BLaER1 (cell line): Measurements from ENCODE around the gene MAN1B1.

Source experiments
- H3K27ac ChIP-seq: shearing (Covaris generic); formaldehyde crosslinking; 2 replicates; pipeline ENCODE4 v1.8.1; 2022
- H3K27me3 ChIP-seq: shearing (Covaris generic); formaldehyde crosslinking; 2 replicates; pipeline ENCODE4 v1.8.1; 2022
- H3K36me3 ChIP-seq: shearing (Covaris generic); formaldehyde crosslinking; 2 replicates; pipeline ENCODE4 v1.8.1; 2022
- H3K4me1 ChIP-seq: shearing (Covaris generic); formaldehyde crosslinking; 2 replicates; pipeline ENCODE4 v1.8.1; 2022
- H3K4me2 ChIP-seq: shearing (Covaris generic); formaldehyde crosslinking; 2 replicates; pipeline ENCODE4 v1.8.1; 2022
- H3K4me3 ChIP-seq: shearing (Covaris generic); formaldehyde crosslinking; 2 replicates; pipeline ENCODE4 v1.8.1; 2022
- H3K9ac ChIP-seq: shearing (Covaris generic); formaldehyde crosslinking; 2 replicates; pipeline ENCODE4 v1.8.1; 2022
- H3K9me3 ChIP-seq: shearing (Covaris generic); formaldehyde crosslinking; 2 replicates; pipeline ENCODE4 v1.8.1; 2022
- H4K20me1 ChIP-seq: shearing (Covaris generic); formaldehyde crosslinking; 2 replicates; pipeline ENCODE4 v1.8.1; 2022
- Cebpa-rat ChIP-seq: shearing (Covaris generic); IDR thresholded peaks from 2 replicates; pipeline ENCODE4 v1.8.1; 2022

MAN1B1 gene

DNA sequence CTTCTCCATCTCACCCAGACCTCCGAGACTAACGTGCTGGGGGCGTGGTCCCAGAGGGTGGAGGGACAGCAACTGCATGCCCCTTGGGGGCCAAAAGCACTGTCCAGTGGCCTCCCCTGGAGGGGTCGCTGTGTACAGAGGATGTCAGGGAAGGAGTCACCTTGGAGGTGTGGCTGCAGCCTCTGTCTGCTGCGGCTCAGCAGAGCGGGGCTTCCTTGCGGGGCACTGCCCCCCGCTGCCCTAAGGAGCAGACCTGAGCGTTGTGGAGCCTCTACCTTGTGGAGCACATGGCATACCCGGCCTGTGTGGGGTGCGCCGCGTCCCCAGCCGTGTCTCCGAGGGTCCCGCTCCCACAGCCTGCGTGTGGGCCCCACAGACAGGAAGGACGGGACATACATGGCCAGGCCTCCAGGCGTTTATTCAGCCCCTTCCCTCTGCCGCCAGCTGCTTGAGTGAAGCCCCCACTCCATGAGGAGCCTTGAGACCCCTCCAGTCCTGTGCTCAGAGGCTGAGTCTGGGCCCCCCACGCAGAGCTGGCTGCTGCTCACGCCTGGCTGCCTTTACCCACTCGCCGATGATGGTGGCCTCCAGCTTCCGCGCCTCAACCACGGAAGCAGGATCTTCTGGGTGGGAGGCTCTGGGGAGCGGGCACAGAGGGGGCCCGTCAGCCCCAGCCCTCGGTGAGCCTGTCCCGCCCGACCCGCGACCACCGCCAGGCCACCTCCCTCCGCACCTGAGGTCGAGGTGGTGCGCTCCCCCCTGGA is 23.5 kb downstream of the MAN1B1 start:
- TF ChIP-seq Cebpa-rat = no peak
- no peaks in the 10 kb centered on the region for H3K9me3 ChIP-seq
- H3K27me3 ChIP-seq = no peaks in the 10 kb centered on the region
- H3K9ac ChIP-seq = no peak overlapping the region
- H3K4me3 ChIP-seq = no peak overlapping the region
- peaks cover 78% of the 10 kb centered on the region for H4K20me1 ChIP-seq
- H3K4me1 ChIP-seq = peaks cover 20% of the 10 kb centered on the region
- peaks cover 80% of the 10 kb centered on the region for H3K36me3 ChIP-seq
- H3K27ac ChIP-seq = no peak overlapping the region
- no peak overlapping the region for H3K4me2 ChIP-seq

DNA sequence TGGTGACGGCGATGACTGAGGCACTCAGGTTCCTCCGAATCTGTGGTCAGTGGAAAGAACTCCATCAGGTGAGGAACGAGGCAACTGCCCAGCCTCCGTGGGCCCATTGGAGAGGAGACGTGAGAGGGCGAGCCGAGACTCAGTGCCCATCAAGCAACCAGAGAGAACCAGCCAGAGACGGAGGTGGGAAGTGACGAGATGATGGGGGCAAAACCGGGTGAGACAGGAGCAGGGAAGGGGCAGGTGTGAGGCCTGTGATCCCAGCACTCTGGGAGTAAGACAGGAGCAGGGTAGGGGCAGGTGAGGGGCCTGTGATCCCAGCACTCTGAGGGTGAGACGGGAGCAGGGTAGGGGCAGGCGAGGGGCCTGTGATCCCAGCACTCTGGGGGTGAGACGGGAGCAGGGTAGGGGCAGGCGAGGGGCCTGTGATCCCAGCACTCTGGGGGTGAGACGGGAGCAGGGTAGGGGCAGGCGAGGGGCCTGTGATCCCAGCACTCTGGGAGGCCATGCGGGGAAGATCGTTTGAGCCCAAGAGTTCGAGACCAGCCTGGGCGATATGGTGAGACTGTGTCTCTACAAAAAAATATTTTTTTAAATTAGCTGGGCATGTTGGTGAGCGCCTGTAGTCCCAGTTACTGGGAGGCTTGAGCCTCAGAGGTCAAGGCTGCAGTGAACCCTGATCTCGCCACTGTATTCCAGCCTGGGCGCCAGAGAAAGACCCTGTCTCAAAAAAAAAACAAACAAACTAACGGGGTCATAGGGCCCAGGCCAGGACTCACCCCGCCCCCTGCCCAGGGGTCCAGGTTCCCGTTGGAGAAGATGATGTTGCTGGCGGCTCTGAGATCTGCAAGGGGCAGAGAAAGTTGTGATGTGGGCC is 24.4 kb downstream of the MAN1B1 start:
- Histone ChIP-seq H3K9me3 (no peaks in the 10 kb centered on the region), H3K4me1 (peaks cover 29% of the 10 kb centered on the region), H3K27me3 (no peaks in the 10 kb centered on the region), H3K27ac (no peak overlapping the region), H3K36me3 (peaks cover 72% of the 10 kb centered on the region), H4K20me1 (peaks cover 72% of the 10 kb centered on the region), H3K4me3 (no peak overlapping the region), H3K4me2 (no peak overlapping the region), H3K9ac (no peak overlapping the region)
- no peak for TF ChIP-seq Cebpa-rat

DNA sequence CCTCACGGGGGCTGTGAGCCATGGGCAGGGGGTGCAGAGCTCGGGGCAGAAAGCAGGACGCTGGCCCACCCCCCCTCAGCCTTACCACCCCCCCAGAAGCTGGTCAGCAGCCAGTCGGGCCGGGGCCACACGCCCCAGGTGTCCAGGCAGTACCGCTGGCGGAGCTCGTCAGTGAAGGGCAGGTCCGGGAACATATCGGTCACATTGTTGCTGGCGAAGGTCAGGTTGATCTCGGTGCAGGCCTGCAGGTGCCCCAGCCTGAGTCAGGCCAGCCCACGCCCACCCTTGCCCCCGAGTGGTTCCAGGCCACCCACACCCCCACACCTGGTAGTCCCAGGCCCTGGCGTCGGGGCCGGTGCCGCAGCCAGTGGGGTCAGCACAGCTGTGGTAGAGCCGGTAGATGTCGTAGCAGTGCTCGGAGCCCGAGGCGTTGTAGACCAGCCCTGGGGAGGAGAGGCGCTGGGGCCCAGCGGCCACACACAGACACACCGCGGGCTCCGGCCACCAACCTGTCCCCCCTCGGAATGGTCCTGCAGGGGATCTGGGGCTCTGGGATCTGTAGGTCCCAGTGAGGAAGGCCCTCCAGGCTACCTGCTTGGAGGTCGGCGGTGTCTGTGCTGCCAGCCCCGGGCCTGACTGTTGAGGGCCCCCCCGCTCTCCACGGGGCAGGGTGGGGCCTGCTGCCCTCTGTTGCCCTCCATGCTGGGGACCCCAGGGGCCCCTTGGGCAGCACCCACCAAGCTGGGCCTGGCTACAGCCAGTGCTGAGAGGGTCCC is 25.2 kb downstream of the MAN1B1 start:
- H3K4me1 ChIP-seq = peaks cover 37% of the 10 kb centered on the region
- H3K4me2 ChIP-seq = no peak overlapping the region
- TF ChIP-seq Cebpa-rat = no peak
- H3K4me3 ChIP-seq = no peak overlapping the region
- H4K20me1 ChIP-seq = peaks cover 65% of the 10 kb centered on the region
- no peaks in the 10 kb centered on the region for H3K27me3 ChIP-seq
- no peaks in the 10 kb centered on the region for H3K9me3 ChIP-seq
- H3K9ac ChIP-seq = no peak overlapping the region
- peaks cover 65% of the 10 kb centered on the region for H3K36me3 ChIP-seq
- H3K27ac ChIP-seq = no peak overlapping the region

- peak overlapping the region; percentile 92 for H3K4me2 ChIP-seq
- peaks cover 45% of the 10 kb centered on the region for H3K4me1 ChIP-seq
- H3K9ac ChIP-seq = peak overlapping the region; percentile 66; the same call in 1 of the 2 replicates
Measured at GRCh38 chr9:137112564-137113384, 26.0 kb downstream of the MAN1B1 start.

DNA sequence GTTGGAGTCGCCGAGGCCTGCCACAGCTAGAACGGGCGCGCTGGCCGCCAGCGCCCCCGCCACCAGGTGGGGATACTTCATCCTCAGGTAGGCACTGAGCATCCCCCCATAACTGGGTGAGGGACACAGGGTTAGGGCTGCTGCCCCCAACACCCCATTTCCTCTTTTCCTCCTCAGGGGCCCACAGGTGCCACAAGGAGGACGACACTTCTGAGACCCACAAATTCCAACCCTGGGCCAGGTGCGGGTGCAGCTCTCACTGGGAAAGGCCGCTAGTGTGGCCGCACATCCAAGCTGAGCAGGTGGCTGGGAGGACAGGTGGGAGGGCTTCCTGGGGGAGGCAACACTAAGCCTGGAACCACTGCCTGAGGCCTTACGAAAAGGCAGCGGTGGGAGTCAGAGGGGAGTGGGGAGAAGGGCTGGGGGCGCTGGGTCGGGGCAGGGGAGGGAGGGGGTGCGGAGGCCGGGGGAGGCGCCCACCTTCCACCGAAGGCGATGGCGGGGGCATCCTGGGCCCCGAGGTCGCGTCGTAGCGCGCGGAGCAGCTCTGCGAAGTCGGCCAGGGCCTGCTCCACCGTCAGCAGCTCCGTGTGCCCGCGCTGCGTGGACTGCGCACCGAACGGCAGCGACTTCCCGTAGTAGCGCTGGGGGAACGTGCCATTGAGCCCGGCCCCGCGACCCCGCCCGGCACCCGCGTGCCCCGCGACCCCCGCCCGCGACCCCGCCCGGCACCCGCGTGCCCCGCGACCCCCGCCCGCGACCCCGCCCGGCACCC is 26.8 kb downstream of the MAN1B1 start:
- peak overlapping the region; percentile 66; the same call in 1 of the 2 replicates for H3K9ac ChIP-seq
- peak overlapping the region; percentile 92 for H3K4me2 ChIP-seq
- peaks cover 53% of the 10 kb centered on the region for H3K4me1 ChIP-seq
- H3K27ac ChIP-seq = peak overlapping the region; percentile 56; the same call in 1 of the 2 replicates
- no peak for TF ChIP-seq Cebpa-rat
- H3K9me3 ChIP-seq = no peaks in the 10 kb centered on the region
- H3K4me3 ChIP-seq = peak overlapping the region; percentile 76
- no peaks in the 10 kb centered on the region for H3K27me3 ChIP-seq
- peaks cover 49% of the 10 kb centered on the region for H3K36me3 ChIP-seq
- H4K20me1 ChIP-seq = peaks cover 49% of the 10 kb centered on the region

More at GRCh38 chr9:137112564-137113384, 26.0 kb downstream of the MAN1B1 start:
- TF ChIP-seq Cebpa-rat = no peak
- Histone ChIP-seq H3K36me3 (peaks cover 57% of the 10 kb centered on the region), H4K20me1 (peaks cover 57% of the 10 kb centered on the region), H3K4me3 (peak overlapping the region; percentile 76), H3K27me3 (no peaks in the 10 kb centered on the region), H3K27ac (peak overlapping the region; percentile 56; the same call in 1 of the 2 replicates), H3K9me3 (no peaks in the 10 kb centered on the region)

DNA sequence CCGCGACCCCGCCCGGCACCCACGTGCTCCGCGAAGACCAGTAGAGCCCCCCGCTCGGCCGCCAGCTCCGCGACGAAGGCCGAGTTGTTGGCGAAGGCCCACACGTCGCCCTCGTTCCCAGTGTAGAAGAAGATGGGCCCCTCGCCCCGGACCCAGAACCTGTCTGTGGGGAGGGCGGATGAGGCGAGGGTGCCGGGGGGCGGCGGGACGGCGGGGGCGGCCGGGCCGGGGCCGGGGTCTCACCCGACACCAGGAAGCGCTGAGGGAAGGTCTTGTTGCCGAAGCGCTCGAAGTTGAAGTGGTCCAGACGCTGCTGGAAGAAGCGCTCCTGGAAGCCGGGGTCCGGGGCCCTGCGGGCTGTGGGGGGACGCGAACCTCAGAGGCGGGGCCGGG is 27.4 kb downstream of the MAN1B1 start:
- H3K27me3 ChIP-seq = no peaks in the 10 kb centered on the region
- no peaks in the 10 kb centered on the region for H3K9me3 ChIP-seq
- peaks cover 59% of the 10 kb centered on the region for H3K4me1 ChIP-seq
- H3K9ac ChIP-seq = peak overlapping the region; percentile 85
- H3K4me2 ChIP-seq = peak overlapping the region; percentile 100
- peaks cover 43% of the 10 kb centered on the region for H3K36me3 ChIP-seq
- peak overlapping the region; percentile 88 for H3K27ac ChIP-seq
- TF ChIP-seq Cebpa-rat = no peak
- peaks cover 43% of the 10 kb centered on the region for H4K20me1 ChIP-seq
- H3K4me3 ChIP-seq = peak overlapping the region; percentile 76

- H3K27ac ChIP-seq = peak within 1 kb of the TSS; percentile 88
- peak within 1 kb of the TSS; percentile 100 for H3K4me2 ChIP-seq
- TF ChIP-seq Cebpa-rat = no peak
- peak within 1 kb of the TSS; percentile 76 for H3K4me3 ChIP-seq
- peaks cover 37% of the 10 kb centered on the region for H3K36me3 ChIP-seq
- H3K27me3 ChIP-seq = no peaks in the 10 kb centered on the region
- H3K9ac ChIP-seq = peak within 1 kb of the TSS; percentile 85
- no peaks in the 10 kb centered on the region for H3K9me3 ChIP-seq
- peaks cover 65% of the 10 kb centered on the region for H3K4me1 ChIP-seq
- H4K20me1 ChIP-seq = peaks cover 37% of the 10 kb centered on the region
Measured at GRCh38 chr9:137114613-137115393, 28.0 kb downstream of the MAN1B1 start, which contains the start of gene DPP7. DPP7 (minus strand) TSS chr9:137114733; CDS start chr9:137114713, 20 bp downstream.
